Heart left ventricle (tissue), 16 donors: ENCODE results near the gene TP53TG5. TPM values are rescaled to one million over a fixed set of nuclear protein-coding genes. Genes with fewer than 3 reads are reported as not detected.

Source experiments
- ATAC-seq, 4 donors: fragments of 200-7000 bp; cut with Tn5 transposase; one replicate each; pipeline ENCODE4 v1.9.1; 2020 to 2022; ENCODE audit warnings: moderate library complexity in 4 of 4, mild to moderate bottlenecking in 3 of 4, moderate number of reproducible peaks in 1 of 4
- DNase-seq, 5 donors: peaks; one replicate each; pipeline ENCODE4 v3.0.0-alpha.2; 2020
- H3K27ac ChIP-seq, 12 donors: fragments of 200-600 bp; sonication (generic) in 4 of 12; one replicate each; pipeline versions ENCODE4 v1.5.0 to v1.8.0; 2016 to 2022; ENCODE audit warnings: mild to moderate bottlenecking in 2 of 12
- H3K27me3 ChIP-seq, 9 donors: fragments of 200-600 bp; sonication (generic) in 2 of 9; one replicate each; pipeline versions ENCODE4 v1.5.1 to v1.8.0; 2016 to 2022; ENCODE audit warnings: mild to moderate bottlenecking in 3 of 9
- H3K36me3 ChIP-seq, 9 donors: fragments of 200-600 bp; sonication (generic) in 2 of 9; one replicate each; pipeline versions ENCODE4 v1.5.0 to v1.8.0; 2018 to 2022; ENCODE audit warnings: mild to moderate bottlenecking in 2 of 9
- H3K4me1 ChIP-seq, 12 donors: fragments of 200-600 bp; sonication (generic) in 4 of 12; one replicate each; pipeline versions ENCODE4 v1.5.0 to v1.8.0; 2016 to 2022; ENCODE audit warnings: mild to moderate bottlenecking in 3 of 12
- H3K4me3 ChIP-seq, 12 donors: fragments of 200-600 bp; sonication (generic) in 4 of 12; one replicate each; pipeline versions ENCODE4 v1.5.0 to v1.8.0; 2017 to 2022; ENCODE audit warnings: mild to moderate bottlenecking in 9 of 12, moderate library complexity in 4 of 12
- H3K9me3 ChIP-seq, 12 donors: fragments of 200-600 bp; sonication (generic) in 4 of 12; one replicate each; pipeline versions ENCODE4 v1.5.0 to v1.8.0; 2016 to 2022; ENCODE audit warnings: mild to moderate bottlenecking in 1 of 12
- CTCF ChIP-seq, 12 donors: fragments of 200-600 bp; sonication (generic) in 4 of 12; IDR thresholded peaks; one replicate each; pipeline versions ENCODE4 v1.5.0 to v1.8.0; 2018 to 2022; ENCODE audit warnings: antibody characterized with exemption in 12 of 12, mild to moderate bottlenecking in 5 of 12
- POLR2A ChIP-seq, 2 donors: fragments of 450-650 bp; IDR thresholded peaks; one replicate each; pipeline ENCODE4 v1.6.1; 2017; ENCODE audit warnings: antibody characterized with exemption in 2 of 2, mild to moderate bottlenecking in 2 of 2, moderate library complexity in 2 of 2
- WGBS, 4 donors: extraction: QIAGEN DNeasy Blood & Tissue Kit in 2 of 4; methylation state at CpG; one replicate each; pipeline versions ENCODE4 v1.1.5 to v1.1.7; 2013 to 2018; 5-methylcytosine and 5-hydroxymethylcytosine counted together
- intact Hi-C, 10 donors: fragments of 100-400 bp; cut with DNase I; formaldehyde crosslinking; loops; one replicate each; pipeline versions ENCODE4 v1.11.1 to v1.14.2; 2022
- polyA plus RNA-seq, 2 donors: library from polyadenylated mRNA; stranded (reverse); fragments of 200-250 nt; gene quantifications; one replicate each; pipeline ENCODE4 v1.2.3, GENCODE V29; 2013
- total RNA-seq, 9 donors: library from RNA; depleted of rRNA in 2 of 9; stranded (reverse); fragments of >200 nt in 2 of 9; fragmentation: NEBNext Ultra II Directional in 3 of 9; extraction: Animal tissue kit (Norgen Biotek cat#: 25700) in 3 of 9; gene quantifications; one replicate each; pipeline versions ENCODE4 v1.1.0 to v1.2.4, GENCODE V29; 2016 to 2023
- donor health status: ischemic (EF 13 %, LVEDD 7.1; RV severe dilation, severe dysfunction).
- donor health status: healthy with polysubstance abuse.
- donor health status: DM: no; HTN: yes; CAD: no.
- donor health status: DM: no; HTN: no; CAD: no.
- donor health status: ischemic (EF 25% LVEDD 6.9; RV normal size, moderate dysfunction).
- donor health status: ischemic (EF 25% LVEDD 5.7; RV mildly dilated, moderate dysfunction).
- donor health status: healthy.
- donor health status: DM: yes; HTN: yes; CAD: no.
- donor health status: ischemic (EF 35%, LVEDD 5.7; RV mildly dilated, moderate dysfunction).
- donor health status: nonischemic (EF 11% LVEDD 7.7; RV severe dilation, severe dysfunction).
- donor health status: DM: yes; HTN: yes; CAD: no.
- donor health status: PGD.
- donor health status: ischemic (EF 29% LVEDD 5.4; RV normal size, mild dysfunction).
- donor health status: nonischemic (EF 23%, LVEDD 6.1; RV moderate dilation, normal function).

TP53TG5 gene
- total and polyA plus RNA-seq, 11 donors = 0.32 to 3.2 (median 0.76) TPM; not detected in 2

- H3K4me3 ChIP-seq = no peak overlapping the region
- no peaks in the 10 kb centered on the region for H3K4me1 ChIP-seq
- no peak overlapping the region for H3K27ac ChIP-seq
- H3K36me3 ChIP-seq = no peaks in the 10 kb centered on the region
- no peaks in the 10 kb centered on the region for H3K27me3 ChIP-seq
- TF ChIP-seq POLR2A (IDR thresholded peaks at IDR 0.05) = no peak
- no peak for TF ChIP-seq CTCF (IDR thresholded peaks at IDR 0.05)
- no peak for ATAC-seq
- H3K9me3 ChIP-seq = peaks cover 0 to 6% (median 0%) of the 10 kb centered on the region in 12 donors
- WGBS, 4 donors = 60 to 79% (median 65%) methylated on average over 2 of the region's 2 CpGs
- intact Hi-C loops = no loop called here
- DNase-seq = no peak
Observed at GRCh38 chr20:45391559-45391958, 13.4 kb upstream of the TP53TG5 start.

- 95 to 98% (median 96%) methylated on average over 2 of the region's 2 CpGs for WGBS, 4 donors
- H3K27me3 ChIP-seq = no peaks in the 10 kb centered on the region
- no peak for ATAC-seq
- no peak overlapping the region for H3K4me3 ChIP-seq
- H3K4me1 ChIP-seq = no peaks in the 10 kb centered on the region
- H3K9me3 ChIP-seq = peaks cover 0 to 6% (median 0%) of the 10 kb centered on the region in 12 donors
- TF ChIP-seq CTCF (IDR thresholded peaks at IDR 0.05) (no peak), POLR2A (IDR thresholded peaks at IDR 0.05) (no peak)
- no peak for DNase-seq
- intact Hi-C loops = no loop called here
- H3K36me3 ChIP-seq = no peaks in the 10 kb centered on the region
- no peak overlapping the region for H3K27ac ChIP-seq
Observed at GRCh38 chr20:45390931-45391330, 12.8 kb upstream of the TP53TG5 start.

GRCh38 chr20:45387274-45387673 lies 9.1 kb upstream of the TP53TG5 start:
- WGBS, 4 donors = 90 to 96% (median 95%) methylated on average over 1 of the region's 1 CpG
- DNase-seq (no peak), ATAC-seq (no peak)
- intact Hi-C loops = no loop called here
- Histone ChIP-seq H3K36me3 (no peaks in the 10 kb centered on the region), H3K4me3 (no peak overlapping the region), H3K4me1 (no peaks in the 10 kb centered on the region), H3K27ac (no peak overlapping the region), H3K9me3 (peaks cover 0 to 6% (median 0%) of the 10 kb centered on the region in 12 donors), H3K27me3 (no peaks in the 10 kb centered on the region)
- TF ChIP-seq POLR2A (IDR thresholded peaks at IDR 0.05) (no peak), CTCF (IDR thresholded peaks at IDR 0.05) (no peak)

GRCh38 chr20:45377269-45377668 lies 856 bp downstream of the TP53TG5 start:
- no peak overlapping the region for H3K4me3 ChIP-seq
- no peaks in the 10 kb centered on the region for H3K9me3 ChIP-seq
- DNase-seq (no peak), ATAC-seq (no peak)
- H3K36me3 ChIP-seq = peaks cover 0 to 12% (median 0%) of the 10 kb centered on the region in 9 donors
- intact Hi-C loops = no loop called here
- H3K27me3 ChIP-seq = no peaks in the 10 kb centered on the region
- TF ChIP-seq POLR2A (IDR thresholded peaks at IDR 0.05) (no peak), CTCF (IDR thresholded peaks at IDR 0.05) (no peak)
- H3K4me1 ChIP-seq = peaks cover 0 to 18% (median 11%) of the 10 kb centered on the region in 12 donors
- WGBS, 4 donors = 83 to 96% (median 87%) methylated on average over 11 of the region's 11 CpGs
- H3K27ac ChIP-seq = no peak overlapping the region
